HepG2 (cell line): ENCODE data around the gene PKP3. TPM values are rescaled to one million over a fixed set of nuclear protein-coding genes. Genes with fewer than 3 reads are reported as not detected.

Source experiments
- ATAC-seq: fragments of 200-7000 bp; cut with Tn5 transposase; 3 replicates; pipeline ENCODE4 v1.9.1; 2020; ENCODE audit warnings: mild to moderate bottlenecking, moderate library complexity
- BruUV-seq: library from RNA; stranded (reverse); fragments of 400-500 nt; replicated peaks from 2 replicates; lab custom pipeline; 2021; lab: Mats Ljungman, UMichigan
- CTCF ChIA-PET: fragments of 300-600 bp; formaldehyde crosslinking; extraction: SDS; loops from one replicate; lab custom pipeline; 2021; ENCODE audit warnings: low total read pairs, inconsistent platforms, low intra/inter-chr PET ratio; lab: Yijun Ruan, JAX
- POLR2A ChIA-PET: fragments of 350-600 bp; sonication (Branson Sonifier 250); formaldehyde crosslinking; loops from one replicate; lab custom pipeline; 2020; ENCODE audit warnings: antibody characterized with exemption, inconsistent platforms; lab: Yijun Ruan, JAX
- DNase-seq: peaks from one replicate; pipeline ENCODE4 v3.0.0-alpha.2; 2015; ENCODE audit warnings: low spot score
- FAIRE-seq: peaks from 3 replicates; lab custom pipeline; 2011; peaks lifted over from hg19 to GRCh38; lab: Jason Lieb, UNC
- H2AFZ ChIP-seq: one replicate; pipeline ENCODE4 v1.6.1; 2011; ENCODE audit warnings: low read length, inconsistent platforms
- H3K27ac ChIP-seq: fragments of 300-600 bp; 3 replicates; pipeline ENCODE4 v1.8.0; 2011; ENCODE audit warnings: mixed run types, mild to moderate bottlenecking, mixed read lengths, low read length, inconsistent platforms; ENCODE audit not compliant: insufficient read depth; ENCODE audit errors: extremely low read length
- H3K27me3 ChIP-seq, 2 experiments: fragments of 200-600 bp in 1 of 2; 2 replicates in 1 of 2; 3 replicates in 1 of 2; pipeline versions ENCODE4 v1.6.0 to v1.8.0; 2011; ENCODE audit warnings: low read length in 2 of 2, mild to moderate bottlenecking in 2 of 2, moderate library complexity in 2 of 2, inconsistent platforms in 1 of 2; ENCODE audit not compliant: insufficient read depth in 2 of 2, control insufficient read depth in 1 of 2
- H3K36me3 ChIP-seq, 2 experiments: fragments of 200-600 bp in 1 of 2; replicated peaks in 1 of 2; 2 replicates in 1 of 2; 3 replicates in 1 of 2; pipeline versions ENCODE4 v1.5.1 to v1.8.0; 2011; ENCODE audit warnings: low read length in 2 of 2, inconsistent platforms in 1 of 2; ENCODE audit not compliant: insufficient read depth in 2 of 2, control insufficient read depth in 1 of 2
- H3K4me1 ChIP-seq: 2 replicates; pipeline ENCODE4 v1.5.1; 2012; ENCODE audit warnings: low read length, inconsistent platforms; ENCODE audit not compliant: insufficient read depth
- H3K4me2 ChIP-seq: 2 replicates; pipeline ENCODE4 v1.6.0; 2011; ENCODE audit warnings: low read depth, low read length, inconsistent platforms
- H3K4me3 ChIP-seq, 3 experiments: fragments of 200-600 bp in 1 of 3; sonication (generic), shearing (Covaris generic) in 1 of 3; replicated peaks in 1 of 3; 2 replicates each; pipeline ENCODE4 v1.5.1; 2011 to 2016; ENCODE audit warnings: low read length in 3 of 3, inconsistent platforms in 2 of 3, low read depth in 2 of 3, mild to moderate bottlenecking in 2 of 3, control low read depth in 1 of 3, mixed read lengths in 1 of 3; ENCODE audit not compliant: insufficient read depth in 1 of 3
- H3K79me2 ChIP-seq: one replicate; pipeline ENCODE4 v1.6.1; 2011; ENCODE audit warnings: low read length, inconsistent platforms; ENCODE audit not compliant: insufficient read depth
- H3K9ac ChIP-seq: 2 replicates; pipeline ENCODE4 v1.6.0; 2011; ENCODE audit warnings: mild to moderate bottlenecking, low read depth, low read length, inconsistent platforms; ENCODE audit not compliant: insufficient read depth
- H3K9me3 ChIP-seq: 2 replicates; pipeline ENCODE4 v1.5.1; 2012; ENCODE audit warnings: mild to moderate bottlenecking, low read length
- H4K20me1 ChIP-seq: 2 replicates; pipeline ENCODE4 v1.6.0; 2011; ENCODE audit warnings: inconsistent platforms, mild to moderate bottlenecking, low read length, moderate library complexity; ENCODE audit not compliant: insufficient read depth
- FIP1L1 ChIP-seq: fragments of 200-400 bp; formaldehyde crosslinking; IDR thresholded peaks from 2 replicates; pipeline ENCODE4 v1.6.1; 2018; ENCODE audit warnings: low read depth, mild to moderate bottlenecking, low read length, moderate library complexity, borderline replicate concordance; ENCODE audit not compliant: insufficient read depth
- SMAD1 ChIP-seq: sonication (generic); formaldehyde crosslinking; IDR thresholded peaks from 2 replicates; pipeline ENCODE4 v1.4.0; 2020; ENCODE audit warnings: missing genetic modification reagents, low read depth, mild to moderate bottlenecking, borderline replicate concordance
- ZSCAN25 ChIP-seq: sonication (generic); formaldehyde crosslinking; IDR thresholded peaks from 2 replicates; pipeline ENCODE4 v1.8.0; 2022; ENCODE audit warnings: mild to moderate bottlenecking, missing genetic modification reagents
- WGBS: methylation state at CpG from one replicate; pipeline ENCODE4 v1.1.6; 2017; ENCODE audit warnings: low lambda C conversion rate; 5-methylcytosine and 5-hydroxymethylcytosine counted together
- in situ Hi-C: cut with HindIII; loops from 2 replicates; pipeline ENCODE4 v1.10.0; 2017; ENCODE audit warnings: low pct_unique_long_range_greater_than_20kb; ENCODE audit not compliant: extremely low pct_ligation_motif_present
- intact Hi-C: fragments of 100-400 bp; cut with micrococcal nuclease; formaldehyde crosslinking; loops from one replicate; pipeline ENCODE4 v1.10.0; 2022; ENCODE audit not compliant: unreplicated experiment
- polyA plus RNA-seq, 8 experiments: library from polyadenylated mRNA; depleted of rRNA in 3 of 8; stranded (reverse) in 7 of 8; unstranded in 1 of 8; fragments of >200 nt; fragmentation: Illumina TruSeq in 4 of 8; extraction: Trizol in 4 of 8; gene quantifications; 2 replicates each; pipeline versions ENCODE4 v1.2.1 to v1.2.3, GENCODE V29; 2011 to 2016; ENCODE audit warnings: low read depth in 4 of 8, missing spikeins in 1 of 8, mixed read lengths in 1 of 8; ENCODE audit not compliant: insufficient read depth in 1 of 8
- total RNA-seq, 5 experiments: library from RNA; depleted of rRNA; stranded (reverse); fragments of >200 nt; fragmentation: Illumina TruSeq; extraction: Trizol; gene quantifications; 2 replicates each; pipeline ENCODE4 v1.2.3, GENCODE V29; 2016; ENCODE audit warnings: low read depth in 1 of 5
- TF ChIP-seq, protein P1 (sequence below): sonication (generic); formaldehyde crosslinking; IDR thresholded peaks from 2 replicates; pipeline ENCODE4 v1.5.0; 2020; ENCODE audit warnings: mild to moderate bottlenecking, missing genetic modification reagents, borderline replicate concordance
- TF ChIP-seq, protein P2 (sequence below): sonication (generic); formaldehyde crosslinking; IDR thresholded peaks from 2 replicates; pipeline ENCODE4 v1.5.0; 2020; ENCODE audit warnings: missing genetic modification reagents, mild to moderate bottlenecking, borderline replicate concordance

PKP3 gene
- total and polyA plus RNA-seq, 2 of the 13 experiments (the other 11 are each of a cell fraction or from before 2014, with no cell fraction given), result 18.0 to 28.7 TPM

DNA sequence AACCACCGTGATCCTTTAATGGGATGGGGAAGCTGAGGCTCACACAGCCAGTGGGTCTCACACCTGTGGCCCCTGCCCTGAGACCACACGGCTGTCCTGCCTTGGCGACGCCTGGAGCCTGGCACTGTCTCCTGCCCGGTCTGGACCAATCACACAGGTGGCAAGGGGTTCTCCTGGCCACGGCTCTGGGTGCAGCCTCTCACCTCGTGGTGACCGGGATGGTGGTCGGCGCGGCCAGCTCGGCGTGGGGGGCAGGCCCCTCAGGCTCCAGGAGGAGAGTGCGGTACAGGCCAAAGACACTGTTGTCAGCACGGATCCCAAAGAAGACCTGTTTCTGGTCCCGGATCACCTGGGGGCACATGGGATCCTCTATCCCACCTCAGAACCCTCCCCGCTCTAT, 39.1 kb downstream of the PKP3 start (continued):
- TF ChIP-seq, protein P1, sequence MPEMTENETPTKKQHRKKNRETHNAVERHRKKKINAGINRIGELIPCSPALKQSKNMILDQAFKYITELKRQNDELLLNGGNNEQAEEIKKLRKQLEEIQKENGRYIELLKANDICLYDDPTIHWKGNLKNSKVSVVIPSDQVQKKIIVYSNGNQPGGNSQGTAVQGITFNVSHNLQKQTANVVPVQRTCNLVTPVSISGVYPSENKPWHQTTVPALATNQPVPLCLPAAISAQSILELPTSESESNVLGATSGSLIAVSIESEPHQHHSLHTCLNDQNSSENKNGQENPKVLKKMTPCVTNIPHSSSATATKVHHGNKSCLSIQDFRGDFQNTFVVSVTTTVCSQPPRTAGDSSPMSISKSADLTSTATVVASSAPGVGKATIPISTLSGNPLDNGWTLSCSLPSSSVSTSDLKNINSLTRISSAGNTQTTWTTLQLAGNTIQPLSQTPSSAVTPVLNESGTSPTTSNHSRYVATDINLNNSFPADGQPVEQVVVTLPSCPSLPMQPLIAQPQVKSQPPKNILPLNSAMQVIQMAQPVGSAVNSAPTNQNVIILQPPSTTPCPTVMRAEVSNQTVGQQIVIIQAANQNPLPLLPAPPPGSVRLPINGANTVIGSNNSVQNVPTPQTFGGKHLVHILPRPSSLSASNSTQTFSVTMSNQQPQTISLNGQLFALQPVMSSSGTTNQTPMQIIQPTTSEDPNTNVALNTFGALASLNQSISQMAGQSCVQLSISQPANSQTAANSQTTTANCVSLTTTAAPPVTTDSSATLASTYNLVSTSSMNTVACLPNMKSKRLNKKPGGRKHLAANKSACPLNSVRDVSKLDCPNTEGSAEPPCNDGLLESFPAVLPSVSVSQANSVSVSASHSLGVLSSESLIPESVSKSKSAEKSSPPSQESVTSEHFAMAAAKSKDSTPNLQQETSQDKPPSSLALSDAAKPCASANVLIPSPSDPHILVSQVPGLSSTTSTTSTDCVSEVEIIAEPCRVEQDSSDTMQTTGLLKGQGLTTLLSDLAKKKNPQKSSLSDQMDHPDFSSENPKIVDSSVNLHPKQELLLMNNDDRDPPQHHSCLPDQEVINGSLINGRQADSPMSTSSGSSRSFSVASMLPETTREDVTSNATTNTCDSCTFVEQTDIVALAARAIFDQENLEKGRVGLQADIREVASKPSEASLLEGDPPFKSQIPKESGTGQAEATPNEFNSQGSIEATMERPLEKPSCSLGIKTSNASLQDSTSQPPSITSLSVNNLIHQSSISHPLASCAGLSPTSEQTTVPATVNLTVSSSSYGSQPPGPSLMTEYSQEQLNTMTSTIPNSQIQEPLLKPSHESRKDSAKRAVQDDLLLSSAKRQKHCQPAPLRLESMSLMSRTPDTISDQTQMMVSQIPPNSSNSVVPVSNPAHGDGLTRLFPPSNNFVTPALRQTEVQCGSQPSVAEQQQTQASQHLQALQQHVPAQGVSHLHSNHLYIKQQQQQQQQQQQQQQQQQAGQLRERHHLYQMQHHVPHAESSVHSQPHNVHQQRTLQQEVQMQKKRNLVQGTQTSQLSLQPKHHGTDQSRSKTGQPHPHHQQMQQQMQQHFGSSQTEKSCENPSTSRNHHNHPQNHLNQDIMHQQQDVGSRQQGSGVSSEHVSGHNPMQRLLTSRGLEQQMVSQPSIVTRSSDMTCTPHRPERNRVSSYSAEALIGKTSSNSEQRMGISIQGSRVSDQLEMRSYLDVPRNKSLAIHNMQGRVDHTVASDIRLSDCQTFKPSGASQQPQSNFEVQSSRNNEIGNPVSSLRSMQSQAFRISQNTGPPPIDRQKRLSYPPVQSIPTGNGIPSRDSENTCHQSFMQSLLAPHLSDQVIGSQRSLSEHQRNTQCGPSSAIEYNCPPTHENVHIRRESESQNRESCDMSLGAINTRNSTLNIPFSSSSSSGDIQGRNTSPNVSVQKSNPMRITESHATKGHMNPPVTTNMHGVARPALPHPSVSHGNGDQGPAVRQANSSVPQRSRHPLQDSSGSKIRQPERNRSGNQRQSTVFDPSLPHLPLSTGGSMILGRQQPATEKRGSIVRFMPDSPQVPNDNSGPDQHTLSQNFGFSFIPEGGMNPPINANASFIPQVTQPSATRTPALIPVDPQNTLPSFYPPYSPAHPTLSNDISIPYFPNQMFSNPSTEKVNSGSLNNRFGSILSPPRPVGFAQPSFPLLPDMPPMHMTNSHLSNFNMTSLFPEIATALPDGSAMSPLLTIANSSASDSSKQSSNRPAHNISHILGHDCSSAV (CRISPR knock-in tag), result no peak
- TF ChIP-seq ZSCAN25 (CRISPR knock-in tag), result no peak

- ATAC-seq (no peak), FAIRE-seq (no peak)
- Histone ChIP-seq H3K9me3 (no peaks in the 10 kb centered on the region), H3K9ac (no peak overlapping the region), H4K20me1 (no peaks in the 10 kb centered on the region), H3K27ac (no peak overlapping the region), H3K4me3 (no peak overlapping the region), H3K4me2 (no peak overlapping the region), H3K36me3 (no peaks in the 10 kb centered on the region), H3K79me2 (no peaks in the 10 kb centered on the region), H3K4me1 (no peaks in the 10 kb centered on the region), H3K27me3 (no peaks in the 10 kb centered on the region), H2AFZ (no peak overlapping the region)
- in situ Hi-C loops (no loop called here), intact Hi-C loops (no loop called here)
- 92% methylated on average over 20 of the region's 20 CpGs for WGBS
- CTCF ChIA-PET, result no interaction called here
- POLR2A ChIA-PET, result no interaction called here
- no TSS peak for BruUV-seq
- no peak for TF ChIP-seq SMAD1 (CRISPR knock-in tag)
- TF ChIP-seq FIP1L1, result no peak
- TF ChIP-seq, protein P2, sequence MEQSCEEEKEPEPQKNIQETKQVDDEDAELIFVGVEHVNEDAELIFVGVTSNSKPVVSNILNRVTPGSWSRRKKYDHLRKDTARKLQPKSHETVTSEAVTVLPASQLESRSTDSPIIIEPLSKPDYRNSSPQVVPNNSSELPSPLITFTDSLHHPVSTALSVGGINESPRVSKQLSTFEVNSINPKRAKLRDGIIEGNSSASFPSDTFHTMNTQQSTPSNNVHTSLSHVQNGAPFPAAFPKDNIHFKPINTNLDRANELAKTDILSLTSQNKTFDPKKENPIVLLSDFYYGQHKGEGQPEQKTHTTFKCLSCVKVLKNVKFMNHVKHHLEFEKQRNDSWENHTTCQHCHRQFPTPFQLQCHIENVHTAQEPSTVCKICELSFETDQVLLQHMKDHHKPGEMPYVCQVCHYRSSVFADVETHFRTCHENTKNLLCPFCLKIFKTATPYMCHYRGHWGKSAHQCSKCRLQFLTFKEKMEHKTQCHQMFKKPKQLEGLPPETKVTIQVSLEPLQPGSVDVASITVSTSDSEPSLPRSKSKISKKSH (CRISPR knock-in tag), result no peak
- TF ChIP-seq, all 625 proteins: peak for 0
- DNase-seq, result no peak
Observed at GRCh38 chr11:433641-434040, 39.6 kb downstream of the PKP3 start.
